GM12878 (cell line): ENCODE measurements around the gene PDCD7. TPM values are rescaled to one million over a fixed set of nuclear protein-coding genes. Genes with fewer than 3 reads are reported as not detected.

Source experiments
- ATAC-seq: fragments of 200-7000 bp; cut with Tn5 transposase; 3 replicates; pipeline ENCODE4 v1.9.1; 2020; ENCODE audit warnings: mild to moderate bottlenecking, moderate library complexity
- BruUV-seq: library from RNA; stranded (reverse); fragments of 400-500 nt; replicated peaks from 2 replicates; lab custom pipeline; 2021; lab: Mats Ljungman, UMichigan
- CTCF ChIA-PET: fragments of 300-600 bp; sonication (Branson Sonifier 250); formaldehyde crosslinking; extraction: SDS; loops from one replicate; lab custom pipeline; 2021; ENCODE audit warnings: inconsistent platforms; lab: Yijun Ruan, JAX
- POLR2A ChIA-PET: fragments of 350-600 bp; formaldehyde crosslinking; extraction: SDS; loops from one replicate; lab custom pipeline; 2021; ENCODE audit warnings: inconsistent platforms; lab: Charles Lee
- RAD21 ChIA-PET: fragments of 300-600 bp; sonication (Branson Sonifier 250); formaldehyde crosslinking; loops from one replicate; lab custom pipeline; 2023; ENCODE audit warnings: antibody characterized with exemption; ENCODE audit not compliant: unreplicated experiment; lab: Charles Lee
- SMC1A ChIA-PET: fragments of 300-600 bp; sonication (Branson Sonifier 250); formaldehyde crosslinking; loops from one replicate; lab custom pipeline; 2023; ENCODE audit not compliant: unreplicated experiment, uncharacterized antibody; lab: Charles Lee
- DNase-seq: peaks from one replicate; pipeline ENCODE4 v3.0.0-alpha.2; 2011; ENCODE audit warnings: low read depth, low spot score
- FAIRE-seq: peaks from 3 replicates; lab custom pipeline; 2011; peaks lifted over from hg19 to GRCh38; lab: Jason Lieb, UNC
- H2AFZ ChIP-seq: 2 replicates; pipeline ENCODE4 v1.6.0; 2011; ENCODE audit warnings: low read depth, low read length, control low read depth; ENCODE audit not compliant: control insufficient read depth
- H3K27ac ChIP-seq: 2 replicates; pipeline ENCODE4 v1.5.1; 2011; ENCODE audit warnings: control low read depth; ENCODE audit not compliant: control insufficient read depth, insufficient read depth
- H3K27me3 ChIP-seq, 2 experiments: replicated peaks in 1 of 2; 2 replicates each; pipeline versions ENCODE4 v1.6.0 to v1.6.1; 2011; ENCODE audit warnings: low read length in 1 of 2; ENCODE audit not compliant: control insufficient read depth in 2 of 2, insufficient read depth in 2 of 2
- H3K36me3 ChIP-seq, 2 experiments: 2 replicates each; pipeline ENCODE4 v1.5.1; 2011; ENCODE audit warnings: low read length in 1 of 2; ENCODE audit not compliant: control insufficient read depth in 2 of 2, insufficient read depth in 2 of 2
- H3K4me1 ChIP-seq: 2 replicates; pipeline ENCODE4 v1.6.1; 2011; ENCODE audit warnings: mild to moderate bottlenecking, low read length, moderate library complexity, mixed read lengths; ENCODE audit not compliant: control insufficient read depth, insufficient read depth
- H3K4me2 ChIP-seq: 2 replicates; pipeline ENCODE4 v1.6.0; 2011; ENCODE audit warnings: control low read depth; ENCODE audit not compliant: control insufficient read depth, insufficient read depth
- H3K4me3 ChIP-seq: fragments of 200-600 bp; sonication (generic); 2 replicates; pipeline ENCODE4 v1.5.1; 2016
- H3K79me2 ChIP-seq: 2 replicates; pipeline ENCODE4 v1.6.0; 2011; ENCODE audit warnings: low read length; ENCODE audit not compliant: control insufficient read depth, insufficient read depth
- H3K9ac ChIP-seq: 2 replicates; pipeline ENCODE4 v1.8.0; 2011; ENCODE audit warnings: low read length, control low read depth, mixed read lengths; ENCODE audit not compliant: control insufficient read depth, insufficient read depth
- H3K9me3 ChIP-seq: replicated peaks from 3 replicates; pipeline ENCODE4 v1.5.1; 2011; ENCODE audit warnings: mild to moderate bottlenecking, low read length; ENCODE audit not compliant: control insufficient read depth, insufficient read depth
- H4K20me1 ChIP-seq: 2 replicates; pipeline ENCODE4 v1.6.0; 2011; ENCODE audit not compliant: control insufficient read depth, insufficient read depth
- BRCA1 ChIP-seq: IDR thresholded peaks from 2 replicates; pipeline ENCODE4 v1.6.1; 2011; ENCODE audit warnings: low read depth, low read length, improper control_type of control experiment
- MYC ChIP-seq: IDR thresholded peaks from 2 replicates; pipeline ENCODE4 v1.6.1; 2011; ENCODE audit warnings: mild to moderate bottlenecking, low read length, moderate library complexity, inconsistent platforms; ENCODE audit not compliant: insufficient read depth, insufficient replicate concordance, insufficient read length, severe bottlenecking
- NFIC ChIP-seq: IDR thresholded peaks from 2 replicates; pipeline ENCODE4 v1.6.1; 2012; ENCODE audit warnings: low read depth, mild to moderate bottlenecking, inconsistent platforms, low read length, moderate library complexity
- TCF12 ChIP-seq: IDR thresholded peaks from 2 replicates; pipeline ENCODE4 v1.6.1; 2011; ENCODE audit warnings: low read depth, mild to moderate bottlenecking, low read length
- WGBS: methylation state at CpG from one replicate; pipeline ENCODE4 v1.1.6; 2016; ENCODE audit warnings: low lambda C conversion rate; ENCODE audit not compliant: insufficient replicate concordance, insufficient coverage; ENCODE audit errors: missing lambda C conversion rate; 5-methylcytosine and 5-hydroxymethylcytosine counted together
- in situ Hi-C: fragments of 300-500 bp; cut with MboI; formaldehyde crosslinking; loops from 9 replicates; pipeline ENCODE4 v1.14.3; 2018; ENCODE audit warnings: mixed read lengths
- intact Hi-C: fragments of 100-400 bp; cut with micrococcal nuclease; formaldehyde crosslinking; loops from one replicate; pipeline ENCODE4 v1.14.2; 2022; ENCODE audit not compliant: unreplicated experiment
- polyA plus RNA-seq, 11 experiments: library from polyadenylated mRNA; depleted of rRNA in 4 of 11; unstranded in 6 of 11; stranded (reverse) in 5 of 11; fragments of >200 nt; fragmentation: Nextera tagmentation in 4 of 11; fragmentation: Illumina TruSeq in 1 of 11; extraction: Ambion mirVana in 4 of 11; extraction: Trizol in 1 of 11; gene quantifications; 1 replicate in 1 of 11; 2 replicates in 10 of 11; pipeline versions ENCODE4 v1.2.1 to v1.2.3, GENCODE V29; 2011 to 2016; ENCODE audit warnings: inconsistent platforms in 2 of 11, missing spikeins in 2 of 11, low read depth in 1 of 11
- total RNA-seq, 4 experiments: library from RNA; depleted of rRNA in 3 of 4; stranded (reverse); fragments of >200 nt in 3 of 4; fragmentation: Illumina TruSeq in 1 of 4; extraction: Trizol in 1 of 4; gene quantifications; 2 replicates each; pipeline versions ENCODE4 v1.2.1 to v1.2.3, GENCODE V29; 2013 to 2021
- TF ChIP-seq, protein P1 (sequence below): fragments of 450-650 bp; IDR thresholded peaks from 2 replicates; pipeline ENCODE4 v1.6.1; 2017; ENCODE audit warnings: antibody characterized with exemption, mild to moderate bottlenecking, moderate library complexity
- TF ChIP-seq, protein P2 (sequence below): IDR thresholded peaks from 2 replicates; pipeline ENCODE4 v1.6.1; 2011; ENCODE audit warnings: low read depth, low read length, improper control_type of control experiment, borderline replicate concordance
- TF ChIP-seq, protein P3 (sequence below): fragments of 450-650 bp; conservative IDR thresholded peaks from 2 replicates; pipeline ENCODE4 v1.6.1; 2017; ENCODE audit warnings: mild to moderate bottlenecking, moderate library complexity
- TF ChIP-seq, protein P4 (sequence below): fragments of 450-650 bp; formaldehyde crosslinking; IDR thresholded peaks from 2 replicates; pipeline ENCODE4 v1.4.0; 2022; ENCODE audit warnings: mild to moderate bottlenecking, moderate library complexity

Gene PDCD7
- total and polyA plus RNA-seq, 10 of the 15 experiments (the other 5 are each of a cell fraction or from before 2014, with no cell fraction given), result 4.2 to 24.2 (median 13.4) TPM

DNA sequence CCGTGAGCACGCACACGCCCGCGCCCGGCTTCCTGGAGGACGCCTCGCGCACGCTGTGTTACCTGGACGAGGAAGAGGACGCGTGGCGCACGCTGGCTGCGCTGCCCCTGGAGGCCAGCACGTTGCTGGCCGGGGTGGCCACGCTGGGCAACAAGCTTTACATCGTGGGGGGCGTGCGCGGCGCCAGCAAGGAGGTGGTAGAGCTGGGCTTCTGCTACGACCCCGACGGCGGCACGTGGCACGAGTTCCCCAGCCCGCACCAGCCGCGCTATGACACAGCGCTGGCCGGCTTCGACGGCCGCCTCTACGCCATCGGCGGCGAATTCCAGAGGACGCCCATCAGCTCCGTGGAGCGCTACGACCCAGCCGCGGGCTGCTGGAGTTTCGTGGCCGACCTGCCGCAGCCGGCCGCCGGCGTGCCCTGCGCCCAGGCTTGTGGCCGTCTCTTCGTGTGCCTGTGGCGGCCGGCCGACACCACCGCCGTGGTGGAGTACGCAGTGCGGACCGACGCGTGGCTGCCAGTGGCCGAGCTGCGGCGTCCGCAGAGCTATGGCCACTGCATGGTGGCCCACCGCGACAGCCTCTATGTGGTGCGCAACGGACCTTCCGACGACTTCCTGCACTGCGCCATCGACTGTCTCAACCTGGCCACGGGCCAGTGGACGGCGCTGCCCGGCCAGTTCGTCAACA lies 56.2 kb downstream of the PDCD7 start (continued):
- TF ChIP-seq, protein P1, sequence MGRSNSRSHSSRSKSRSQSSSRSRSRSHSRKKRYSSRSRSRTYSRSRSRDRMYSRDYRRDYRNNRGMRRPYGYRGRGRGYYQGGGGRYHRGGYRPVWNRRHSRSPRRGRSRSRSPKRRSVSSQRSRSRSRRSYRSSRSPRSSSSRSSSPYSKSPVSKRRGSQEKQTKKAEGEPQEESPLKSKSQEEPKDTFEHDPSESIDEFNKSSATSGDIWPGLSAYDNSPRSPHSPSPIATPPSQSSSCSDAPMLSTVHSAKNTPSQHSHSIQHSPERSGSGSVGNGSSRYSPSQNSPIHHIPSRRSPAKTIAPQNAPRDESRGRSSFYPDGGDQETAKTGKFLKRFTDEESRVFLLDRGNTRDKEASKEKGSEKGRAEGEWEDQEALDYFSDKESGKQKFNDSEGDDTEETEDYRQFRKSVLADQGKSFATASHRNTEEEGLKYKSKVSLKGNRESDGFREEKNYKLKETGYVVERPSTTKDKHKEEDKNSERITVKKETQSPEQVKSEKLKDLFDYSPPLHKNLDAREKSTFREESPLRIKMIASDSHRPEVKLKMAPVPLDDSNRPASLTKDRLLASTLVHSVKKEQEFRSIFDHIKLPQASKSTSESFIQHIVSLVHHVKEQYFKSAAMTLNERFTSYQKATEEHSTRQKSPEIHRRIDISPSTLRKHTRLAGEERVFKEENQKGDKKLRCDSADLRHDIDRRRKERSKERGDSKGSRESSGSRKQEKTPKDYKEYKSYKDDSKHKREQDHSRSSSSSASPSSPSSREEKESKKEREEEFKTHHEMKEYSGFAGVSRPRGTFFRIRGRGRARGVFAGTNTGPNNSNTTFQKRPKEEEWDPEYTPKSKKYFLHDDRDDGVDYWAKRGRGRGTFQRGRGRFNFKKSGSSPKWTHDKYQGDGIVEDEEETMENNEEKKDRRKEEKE, result no peak
- TF ChIP-seq BRCA1, result no peak

DNA sequence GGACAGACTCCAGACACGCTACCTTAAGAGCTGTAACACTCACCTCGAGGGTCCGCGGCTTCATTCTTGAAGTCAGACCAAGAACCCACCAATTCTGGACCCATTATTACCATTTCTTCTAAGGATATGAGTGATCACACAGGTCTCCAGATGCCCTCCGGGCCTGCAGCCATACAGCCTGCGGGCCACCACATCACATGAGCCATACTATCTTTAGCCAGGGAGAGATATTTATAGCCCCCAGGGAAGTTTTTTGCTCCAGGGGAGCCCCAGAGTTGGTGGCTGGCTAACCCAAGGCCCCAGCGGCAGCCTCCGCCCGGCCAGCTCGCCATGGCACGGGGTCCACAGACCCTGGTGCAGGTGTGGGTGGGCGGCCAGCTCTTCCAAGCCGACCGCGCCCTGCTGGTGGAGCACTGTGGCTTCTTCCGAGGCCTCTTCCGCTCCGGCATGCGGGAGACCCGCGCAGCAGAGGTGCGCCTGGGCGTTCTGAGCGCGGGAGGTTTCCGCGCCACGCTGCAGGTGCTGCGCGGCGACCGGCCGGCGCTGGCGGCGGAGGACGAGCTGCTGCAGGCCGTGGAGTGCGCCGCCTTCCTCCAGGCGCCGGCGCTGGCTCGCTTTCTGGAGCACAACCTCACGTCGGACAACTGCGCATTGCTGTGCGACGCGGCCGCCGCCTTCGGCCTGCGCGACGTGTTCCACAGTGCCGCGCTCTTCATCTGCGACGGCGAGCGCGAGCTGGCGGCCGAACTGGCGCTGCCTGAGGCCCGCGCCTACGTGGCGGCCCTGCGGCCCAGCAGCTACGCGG lies 56.9 kb downstream of the PDCD7 start, which contains the start of gene KBTBD13:
KBTBD13 (plus strand) TSS at position 261 of the 805 bp plus-strand sequence; CDS start at position 331, 70 bp downstream.
- ChIA-PET CTCF (interaction anchor here (1.1 to 2.6 kb wide), 3 partner anchors 14 to 346 kb away, joined by 3 to 17 read pairs (median 4); no protein-coding TSS in a partner anchor), RAD21 (interaction anchor here (1.2 kb wide), 1 partner anchor 42 kb away, joined by 3 read pairs; no protein-coding TSS in a partner anchor), POLR2A (no interaction called here), SMC1A (no interaction called here)
- FAIRE-seq (no peak), DNase-seq (no peak), ATAC-seq (no peak)
- in situ Hi-C loops (no loop called here), intact Hi-C loops (no loop called here)
- no peak within 1 kb of the TSS for H3K4me3 ChIP-seq
- no peaks in the 10 kb centered on the region for H3K79me2 ChIP-seq
- no peaks in the 10 kb centered on the region for H3K27me3 ChIP-seq
- no TSS peak for BruUV-seq
- H4K20me1 ChIP-seq, result peaks cover 3% of the 10 kb centered on the region; the same call in 1 of the 2 replicates
- 88% methylated on average over 41 of the region's 73 CpGs for whole genome bisulfite sequencing
- no peaks in the 10 kb centered on the region for H3K9me3 ChIP-seq
- no peak within 1 kb of the TSS for H3K9ac ChIP-seq
- no peak within 1 kb of the TSS for H2AFZ ChIP-seq
- H3K4me2 ChIP-seq, result no peak within 1 kb of the TSS
- no peak within 1 kb of the TSS for H3K27ac ChIP-seq
- H3K36me3 ChIP-seq, result no peaks in the 10 kb centered on the region
- no peaks in the 10 kb centered on the region for H3K4me1 ChIP-seq
- TF ChIP-seq NFIC (no peak), TCF12 (no peak), MYC (no peak)
- TF ChIP-seq, protein P2, sequence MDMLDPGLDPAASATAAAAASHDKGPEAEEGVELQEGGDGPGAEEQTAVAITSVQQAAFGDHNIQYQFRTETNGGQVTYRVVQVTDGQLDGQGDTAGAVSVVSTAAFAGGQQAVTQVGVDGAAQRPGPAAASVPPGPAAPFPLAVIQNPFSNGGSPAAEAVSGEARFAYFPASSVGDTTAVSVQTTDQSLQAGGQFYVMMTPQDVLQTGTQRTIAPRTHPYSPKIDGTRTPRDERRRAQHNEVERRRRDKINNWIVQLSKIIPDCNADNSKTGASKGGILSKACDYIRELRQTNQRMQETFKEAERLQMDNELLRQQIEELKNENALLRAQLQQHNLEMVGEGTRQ, result no peak
- TF ChIP-seq, protein P3, sequence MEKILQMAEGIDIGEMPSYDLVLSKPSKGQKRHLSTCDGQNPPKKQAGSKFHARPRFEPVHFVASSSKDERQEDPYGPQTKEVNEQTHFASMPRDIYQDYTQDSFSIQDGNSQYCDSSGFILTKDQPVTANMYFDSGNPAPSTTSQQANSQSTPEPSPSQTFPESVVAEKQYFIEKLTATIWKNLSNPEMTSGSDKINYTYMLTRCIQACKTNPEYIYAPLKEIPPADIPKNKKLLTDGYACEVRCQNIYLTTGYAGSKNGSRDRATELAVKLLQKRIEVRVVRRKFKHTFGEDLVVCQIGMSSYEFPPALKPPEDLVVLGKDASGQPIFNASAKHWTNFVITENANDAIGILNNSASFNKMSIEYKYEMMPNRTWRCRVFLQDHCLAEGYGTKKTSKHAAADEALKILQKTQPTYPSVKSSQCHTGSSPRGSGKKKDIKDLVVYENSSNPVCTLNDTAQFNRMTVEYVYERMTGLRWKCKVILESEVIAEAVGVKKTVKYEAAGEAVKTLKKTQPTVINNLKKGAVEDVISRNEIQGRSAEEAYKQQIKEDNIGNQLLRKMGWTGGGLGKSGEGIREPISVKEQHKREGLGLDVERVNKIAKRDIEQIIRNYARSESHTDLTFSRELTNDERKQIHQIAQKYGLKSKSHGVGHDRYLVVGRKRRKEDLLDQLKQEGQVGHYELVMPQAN, result no peak
- TF ChIP-seq, protein P4, sequence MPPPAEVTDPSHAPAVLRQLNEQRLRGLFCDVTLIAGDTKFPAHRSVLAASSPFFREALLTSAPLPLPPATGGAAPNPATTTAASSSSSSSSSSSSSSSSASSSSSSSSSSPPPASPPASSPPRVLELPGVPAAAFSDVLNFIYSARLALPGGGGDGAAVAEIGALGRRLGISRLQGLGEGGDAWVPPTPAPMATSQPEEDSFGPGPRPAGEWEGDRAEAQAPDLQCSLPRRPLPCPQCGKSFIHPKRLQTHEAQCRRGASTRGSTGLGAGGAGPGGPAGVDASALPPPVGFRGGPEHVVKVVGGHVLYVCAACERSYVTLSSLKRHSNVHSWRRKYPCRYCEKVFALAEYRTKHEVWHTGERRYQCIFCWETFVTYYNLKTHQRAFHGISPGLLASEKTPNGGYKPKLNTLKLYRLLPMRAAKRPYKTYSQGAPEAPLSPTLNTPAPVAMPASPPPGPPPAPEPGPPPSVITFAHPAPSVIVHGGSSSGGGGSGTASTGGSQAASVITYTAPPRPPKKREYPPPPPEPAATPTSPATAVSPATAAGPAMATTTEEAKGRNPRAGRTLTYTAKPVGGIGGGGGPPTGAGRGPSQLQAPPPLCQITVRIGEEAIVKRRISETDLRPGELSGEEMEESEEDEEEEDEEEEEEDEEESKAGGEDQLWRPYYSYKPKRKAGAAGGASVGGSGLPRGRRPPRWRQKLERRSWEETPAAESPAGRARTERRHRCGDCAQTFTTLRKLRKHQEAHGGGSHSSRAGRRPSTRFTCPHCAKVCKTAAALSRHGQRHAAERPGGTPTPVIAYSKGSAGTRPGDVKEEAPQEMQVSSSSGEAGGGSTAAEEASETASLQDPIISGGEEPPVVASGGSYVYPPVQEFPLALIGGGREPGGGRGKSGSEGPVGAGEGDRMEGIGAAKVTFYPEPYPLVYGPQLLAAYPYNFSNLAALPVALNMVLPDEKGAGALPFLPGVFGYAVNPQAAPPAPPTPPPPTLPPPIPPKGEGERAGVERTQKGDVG, result no peak
